Endothelial cell of umbilical vein (primary cell): ENCODE measurements around the gene UBE2E1. TPM values are rescaled to one million over a fixed set of nuclear protein-coding genes. Genes with fewer than 3 reads are reported as not detected.
A peak's percentile ranks its signal among the peaks of the same experiment; 100 is the strongest.

Experiments used
- BruUV-seq: library from RNA; stranded (reverse); fragments of 400-500 nt; replicated peaks from 2 replicates; lab custom pipeline; 2021; lab: Mats Ljungman, UMichigan
- CTCF ChIA-PET: fragments of 300-600, 350-600 bp; sonication (Branson Sonifier 250); formaldehyde crosslinking; loops from one replicate; lab custom pipeline; 2021; ENCODE audit warnings: antibody characterized with exemption, inconsistent platforms; lab: Charles Lee
- POLR2A ChIA-PET: fragments of 300-600, 350-600 bp; sonication (Branson Sonifier 250); formaldehyde crosslinking; loops from one replicate; lab custom pipeline; 2021; ENCODE audit warnings: antibody characterized with exemption, inconsistent platforms; lab: Charles Lee
- DNase-seq: peaks from one replicate; pipeline ENCODE4 v3.0.0-alpha.2; 2011; ENCODE audit warnings: low read depth, low spot score
- FAIRE-seq: peaks from 2 replicates; lab custom pipeline; 2011; peaks lifted over from hg19 to GRCh38; lab: Jason Lieb, UNC
- H2AFZ ChIP-seq: 2 replicates; pipeline ENCODE4 v1.6.0; 2012; ENCODE audit warnings: low read depth, low read length, control low read depth, inconsistent platforms
- H3K27ac ChIP-seq: 2 replicates; pipeline ENCODE4 v1.5.1; 2011; ENCODE audit warnings: low read depth, mild to moderate bottlenecking, control low read depth, low read length, moderate library complexity; ENCODE audit not compliant: insufficient read depth
- H3K27me3 ChIP-seq, 2 experiments: 2 replicates each; pipeline versions ENCODE4 v1.6.0 to v1.6.1; 2011; ENCODE audit warnings: low read length in 2 of 2, mixed read lengths in 1 of 2; ENCODE audit not compliant: control insufficient read depth in 2 of 2, insufficient read depth in 2 of 2
- H3K36me3 ChIP-seq, 2 experiments: 2 replicates in 1 of 2; 3 replicates in 1 of 2; pipeline ENCODE4 v1.5.1; 2011; ENCODE audit warnings: low read length in 2 of 2, mild to moderate bottlenecking in 1 of 2, moderate library complexity in 1 of 2; ENCODE audit not compliant: control insufficient read depth in 2 of 2, insufficient read depth in 2 of 2; ENCODE audit errors: extremely low read depth in 1 of 2
- H3K4me1 ChIP-seq: 3 replicates; pipeline ENCODE4 v1.5.1; 2011; ENCODE audit warnings: mild to moderate bottlenecking, low read length; ENCODE audit not compliant: control insufficient read depth, insufficient read depth; ENCODE audit errors: extremely low read depth
- H3K4me2 ChIP-seq: 2 replicates; pipeline ENCODE4 v1.6.1; 2011; ENCODE audit warnings: low read length, control low read depth, mixed read lengths; ENCODE audit not compliant: insufficient read depth
- H3K4me3 ChIP-seq, 3 experiments: fragments of 200-600 bp in 1 of 3; sonication (generic), shearing (Covaris generic) in 1 of 3; replicated peaks in 1 of 3; 2 replicates each; pipeline ENCODE4 v1.5.1; 2011 to 2016; ENCODE audit warnings: control low read depth in 3 of 3, low read length in 3 of 3, mild to moderate bottlenecking in 2 of 3, inconsistent platforms in 1 of 3, low read depth in 1 of 3, moderate library complexity in 1 of 3; ENCODE audit not compliant: insufficient read depth in 1 of 3
- H3K79me2 ChIP-seq: 2 replicates; pipeline ENCODE4 v1.6.0; 2012; ENCODE audit warnings: low read length, inconsistent platforms; ENCODE audit not compliant: control insufficient read depth, insufficient read depth
- H3K9ac ChIP-seq: replicated peaks from 2 replicates; pipeline ENCODE3; 2011; ENCODE audit warnings: low read length, control low read depth; ENCODE audit not compliant: insufficient read depth; ENCODE audit errors: extremely low read depth
- H3K9me1 ChIP-seq: replicated peaks from 3 replicates; pipeline ENCODE4 v1.6.0; 2011; ENCODE audit warnings: mild to moderate bottlenecking, low read length; ENCODE audit not compliant: control insufficient read depth, insufficient read depth; ENCODE audit errors: extremely low read depth
- H3K9me3 ChIP-seq: replicated peaks from 2 replicates; pipeline ENCODE4 v1.5.1; 2012; ENCODE audit warnings: low read length, inconsistent platforms; ENCODE audit not compliant: control insufficient read depth, insufficient read depth
- H4K20me1 ChIP-seq: replicated peaks from 2 replicates; pipeline ENCODE3; 2011; ENCODE audit warnings: mild to moderate bottlenecking, low read length; ENCODE audit not compliant: control insufficient read depth, insufficient read depth; ENCODE audit errors: extremely low read depth
- CTCF ChIP-seq, 2 donors: IDR thresholded peaks; 1 replicate in 1 of 2; 2 replicates in 1 of 2; pipeline ENCODE4 v1.5.1; 2011; ENCODE audit warnings: low read length in 2 of 2, mild to moderate bottlenecking in 2 of 2, moderate library complexity in 2 of 2, control low read depth in 1 of 2, inconsistent platforms in 1 of 2, low read depth in 1 of 2; ENCODE audit not compliant: insufficient read depth in 1 of 2; ENCODE audit errors: extremely low read depth in 1 of 2
- EZH2 ChIP-seq: IDR thresholded peaks from 2 replicates; pipeline ENCODE4 v1.6.1; 2012; ENCODE audit warnings: borderline replicate concordance, low read depth, mild to moderate bottlenecking, moderate library complexity, low read length, inconsistent platforms; ENCODE audit not compliant: severe bottlenecking
- FOS ChIP-seq: IDR thresholded peaks from 2 replicates; pipeline ENCODE4 v1.6.1; 2011; ENCODE audit warnings: mild to moderate bottlenecking, low read length, moderate library complexity, borderline replicate concordance; ENCODE audit not compliant: insufficient read depth
- GATA2 ChIP-seq: IDR thresholded peaks from 2 replicates; pipeline ENCODE4 v1.7.0; 2011; ENCODE audit warnings: low read depth, mild to moderate bottlenecking, moderate library complexity, mixed read lengths, low read length; ENCODE audit not compliant: insufficient read length, insufficient read depth
- JUN ChIP-seq: IDR thresholded peaks from 2 replicates; pipeline ENCODE4 v1.6.1; 2011; ENCODE audit warnings: borderline replicate concordance, low read depth; ENCODE audit not compliant: insufficient read length, insufficient read depth
- MAX ChIP-seq: IDR thresholded peaks from 2 replicates; pipeline ENCODE4 v1.6.1; 2011; ENCODE audit not compliant: insufficient read depth, insufficient read length
- MYC ChIP-seq: IDR thresholded peaks from one replicate; pipeline ENCODE4 v1.6.1; 2011; ENCODE audit warnings: mild to moderate bottlenecking, low read depth, low read length
- POLR2A ChIP-seq: IDR thresholded peaks from 2 replicates; pipeline ENCODE4 v1.6.1; 2012; ENCODE audit warnings: low read depth, mild to moderate bottlenecking, control low read depth, low read length
- POLR2AphosphoS5 ChIP-seq: IDR thresholded peaks from 2 replicates; pipeline ENCODE4 v1.6.1; 2012; ENCODE audit warnings: low read depth, mild to moderate bottlenecking, control low read depth, low read length, moderate library complexity; ENCODE audit not compliant: insufficient read depth
- dilution Hi-C: fragments of 300-500 bp; cut with MboI; formaldehyde crosslinking; loops from one replicate; pipeline ENCODE4 v1.15.0; 2019; ENCODE audit warnings: low sequenced_read_pairs; ENCODE audit not compliant: extremely low pct_ligation_motif_present
- intact Hi-C: fragments of 100-400 bp; cut with micrococcal nuclease; formaldehyde crosslinking; loops from one replicate; pipeline ENCODE4 v1.10.0; 2022
- polyA plus RNA-seq, 4 experiments: library from polyadenylated mRNA; depleted of rRNA in 3 of 4; stranded (reverse) in 3 of 4; unstranded in 1 of 4; fragments of >200 nt; gene quantifications; 2 replicates each; pipeline versions ENCODE4 v1.2.1 to v1.2.3, GENCODE V29; 2011 to 2012; ENCODE audit warnings: missing spikeins in 1 of 4
- total RNA-seq: library from RNA; stranded (reverse); gene quantifications from 2 replicates; pipeline ENCODE4 v1.2.3, GENCODE V29; 2021

UBE2E1 gene
- total and polyA plus RNA-seq, 2 donors (not counting 3 experiments of a cell fraction or from before 2014, with no cell fraction given): 72.7 to 114 TPM

- H3K27me3 ChIP-seq: no peaks in the 10 kb centered on the region
- peaks cover 75% of the 10 kb centered on the region for H3K79me2 ChIP-seq
- dilution Hi-C loops: no loop called here
- H3K9ac ChIP-seq: peak overlapping the region; percentile 68
- peak in 1 of 2 donors; percentile 37 for TF ChIP-seq CTCF (IDR thresholded peaks at IDR 0.05; ENCODE audit: extremely low read depth in 1 of 2, insufficient read depth in 1 of 2, low read depth in 1 of 2, low read length in 2 of 2)
- TF ChIP-seq MYC: no peak
- TF ChIP-seq POLR2AphosphoS5: peak; percentile 36
- ChIA-PET CTCF (interaction anchor here (1.4 to 2.2 kb wide), 2 partner anchors 56 to 78 kb away, joined by 4 to 8 read pairs; no protein-coding TSS in a partner anchor), POLR2A (no interaction called here)
- TSS peak; percentile 28 for BruUV-seq
- peak overlapping the region; percentile 78 for H2AFZ ChIP-seq
- peak overlapping the region; percentile 24 to 78 (median 49) for H3K4me3 ChIP-seq
- peaks cover 0 to 3% of the 10 kb centered on the region in 2 experiments for H3K36me3 ChIP-seq
- peak; percentile 36 for DNase-seq
- no peaks in the 10 kb centered on the region for H3K9me3 ChIP-seq
- H3K4me1 ChIP-seq: peaks cover 33% of the 10 kb centered on the region
- H3K27ac ChIP-seq: peak overlapping the region; percentile 51
- no peak for FAIRE-seq
- peak overlapping the region; percentile 85 for H3K4me2 ChIP-seq
- intact Hi-C loops: no loop called here
- no peaks in the 10 kb centered on the region for H3K9me1 ChIP-seq
- no peaks in the 10 kb centered on the region for H4K20me1 ChIP-seq
Measured at GRCh38 chr3:23810343-23811184, 4.8 kb downstream of the UBE2E1 start.

GRCh38 chr3:23811185-23811527 lies 5.4 kb downstream of the UBE2E1 start:
- Histone ChIP-seq H3K9me3 (no peaks in the 10 kb centered on the region), H3K36me3 (peaks cover 0 to 3% of the 10 kb centered on the region in 2 experiments), H3K4me2 (peak overlapping the region; percentile 85), H3K4me1 (peaks cover 39% of the 10 kb centered on the region), H3K79me2 (peaks cover 78% of the 10 kb centered on the region), H2AFZ (peak overlapping the region; percentile 78), H3K9me1 (no peaks in the 10 kb centered on the region), H3K9ac (peak overlapping the region; percentile 68), H4K20me1 (peaks cover 2% of the 10 kb centered on the region), H3K27me3 (no peaks in the 10 kb centered on the region), H3K4me3 (peak overlapping the region; percentile 24 to 78 (median 49)), H3K27ac (no peak overlapping the region)
- intact Hi-C loops (no loop called here), dilution Hi-C loops (no loop called here)
- POLR2A ChIA-PET: no interaction called here
- TF ChIP-seq POLR2AphosphoS5 (no peak), GATA2 (no peak), JUN (no peak), MAX (no peak), MYC (no peak), POLR2A (no peak), EZH2 (no peak), CTCF (IDR thresholded peaks at IDR 0.05; ENCODE audit: extremely low read depth in 1 of 2, insufficient read depth in 1 of 2, low read depth in 1 of 2, low read length in 2 of 2) (no peak), FOS (no peak)
- DNase-seq: no peak
- FAIRE-seq: no peak
- CTCF ChIA-PET: interaction anchor here (0.8 to 2.2 kb wide), 3 partner anchors 8 to 77 kb away, joined by 3 to 8 read pairs (median 4); no protein-coding TSS in a partner anchor
- no TSS peak for BruUV-seq
